Measurements from ENCODE around the gene EVL.

Gene EVL

GRCh38 chr14:100111931-100112704, 46.9 kb downstream of the EVL start:
- no peak overlapping the region for H3K27ac ChIP-seq (ENCODE audit: low read depth, low read length, severe bottlenecking)
- no peaks in the 10 kb centered on the region for H3K9me3 ChIP-seq (ENCODE audit: control insufficient read depth, low read length)
- H3K36me3 ChIP-seq (ENCODE audit: control insufficient read depth, insufficient read depth, low read length): peaks cover 4% of the 10 kb centered on the region
- 90 to 94% methylated on average over 7 to 9 of the region's 11 CpGs for WGBS, 2 experiments (ENCODE audit: insufficient coverage in 2 of 2)
- no peak overlapping the region for H3K4me3 ChIP-seq (ENCODE audit: extremely low read depth, insufficient read depth, low read length, poor library complexity, severe bottlenecking)
- H3K4me1 ChIP-seq (ENCODE audit: control insufficient read depth, insufficient read depth, low read length, poor library complexity, severe bottlenecking): peaks cover 5% of the 10 kb centered on the region

- Histone ChIP-seq H3K4me1 (ENCODE audit: control insufficient read depth, insufficient read depth, low read length, poor library complexity, severe bottlenecking) (peaks cover 2% of the 10 kb centered on the region), H3K4me3 (ENCODE audit: extremely low read depth, insufficient read depth, low read length, poor library complexity, severe bottlenecking) (no peak overlapping the region), H3K9me3 (ENCODE audit: control insufficient read depth, low read length) (no peaks in the 10 kb centered on the region), H3K27ac (ENCODE audit: low read depth, low read length, severe bottlenecking) (no peak overlapping the region), H3K36me3 (ENCODE audit: control insufficient read depth, insufficient read depth, low read length) (peaks cover 3% of the 10 kb centered on the region)
- WGBS, 2 experiments (ENCODE audit: insufficient coverage in 2 of 2): 92 to 95% methylated on average over 10 to 13 of the region's 13 CpGs
Measured at GRCh38 chr14:100114109-100114765, 49.0 kb downstream of the EVL start.

- H3K4me1 ChIP-seq (ENCODE audit: control insufficient read depth, insufficient read depth, low read length, poor library complexity, severe bottlenecking): peaks cover 2% of the 10 kb centered on the region
- 95 to 100% methylated on average over 5 to 6 of the region's 6 CpGs for WGBS, 2 experiments (ENCODE audit: insufficient coverage in 2 of 2)
Measured at GRCh38 chr14:100115236-100115635, 50.0 kb downstream of the EVL start.

DNA sequence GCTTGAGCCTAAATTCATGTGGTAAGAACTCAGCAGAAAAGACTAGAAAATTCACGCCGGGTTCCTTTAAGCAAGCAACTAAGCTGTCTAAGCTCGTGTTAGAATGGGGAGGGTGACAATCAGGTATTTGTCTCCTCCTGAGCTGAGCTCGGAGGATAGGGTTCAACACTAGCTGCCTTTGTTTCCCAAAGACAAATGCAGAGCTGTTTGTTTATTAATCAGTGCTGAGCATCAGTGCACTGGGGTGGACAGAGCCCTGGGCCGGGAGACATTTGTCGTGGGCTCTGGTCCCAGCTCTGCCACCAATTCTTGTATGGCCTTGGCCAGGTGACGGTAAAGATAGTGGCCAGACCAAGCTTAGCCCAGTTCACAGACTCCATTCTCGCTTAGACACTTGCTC, 50.5 kb downstream of the EVL start:
- WGBS, 2 experiments (ENCODE audit: insufficient coverage in 2 of 2): 91 to 96% methylated on average over 7 to 8 of the region's 8 CpGs
- Histone ChIP-seq H3K4me3 (ENCODE audit: extremely low read depth, insufficient read depth, low read length, poor library complexity, severe bottlenecking) (no peak overlapping the region), H3K27ac (ENCODE audit: low read depth, low read length, severe bottlenecking) (no peak overlapping the region), H3K4me1 (ENCODE audit: control insufficient read depth, insufficient read depth, low read length, poor library complexity, severe bottlenecking) (peaks cover 2% of the 10 kb centered on the region), H3K36me3 (ENCODE audit: control insufficient read depth, insufficient read depth, low read length) (no peaks in the 10 kb centered on the region), H3K9me3 (ENCODE audit: control insufficient read depth, low read length) (no peaks in the 10 kb centered on the region)

More at GRCh38 chr14:100115236-100115635, 50.0 kb downstream of the EVL start:
- Histone ChIP-seq H3K4me3 (ENCODE audit: extremely low read depth, insufficient read depth, low read length, poor library complexity, severe bottlenecking) (no peak overlapping the region), H3K9me3 (ENCODE audit: control insufficient read depth, low read length) (no peaks in the 10 kb centered on the region), H3K36me3 (ENCODE audit: control insufficient read depth, insufficient read depth, low read length) (no peaks in the 10 kb centered on the region), H3K27ac (ENCODE audit: low read depth, low read length, severe bottlenecking) (no peak overlapping the region)

- WGBS, 2 experiments (ENCODE audit: insufficient coverage in 2 of 2): 85 to 100% methylated on average over 2 to 3 of the region's 3 CpGs
- Histone ChIP-seq H3K36me3 (ENCODE audit: control insufficient read depth, insufficient read depth, low read length) (no peaks in the 10 kb centered on the region), H3K4me1 (ENCODE audit: control insufficient read depth, insufficient read depth, low read length, poor library complexity, severe bottlenecking) (peaks cover 2% of the 10 kb centered on the region), H3K9me3 (ENCODE audit: control insufficient read depth, low read length) (no peaks in the 10 kb centered on the region), H3K4me3 (ENCODE audit: extremely low read depth, insufficient read depth, low read length, poor library complexity, severe bottlenecking) (no peak overlapping the region), H3K27ac (ENCODE audit: low read depth, low read length, severe bottlenecking) (no peak overlapping the region)
Measured at GRCh38 chr14:100116134-100116533, 50.9 kb downstream of the EVL start.

GRCh38 chr14:100117026-100117425, 51.8 kb downstream of the EVL start:
- Histone ChIP-seq H3K9me3 (ENCODE audit: control insufficient read depth, low read length) (no peaks in the 10 kb centered on the region), H3K36me3 (ENCODE audit: control insufficient read depth, insufficient read depth, low read length) (no peaks in the 10 kb centered on the region), H3K4me1 (ENCODE audit: control insufficient read depth, insufficient read depth, low read length, poor library complexity, severe bottlenecking) (peaks cover 2% of the 10 kb centered on the region), H3K27ac (ENCODE audit: low read depth, low read length, severe bottlenecking) (no peak overlapping the region), H3K4me3 (ENCODE audit: extremely low read depth, insufficient read depth, low read length, poor library complexity, severe bottlenecking) (no peak overlapping the region)
- WGBS, 2 experiments (ENCODE audit: insufficient coverage in 2 of 2): 90 to 91% methylated on average over 7 to 10 of the region's 10 CpGs

- H3K27ac ChIP-seq (ENCODE audit: low read depth, low read length, severe bottlenecking): no peak overlapping the region
- no peaks in the 10 kb centered on the region for H3K36me3 ChIP-seq (ENCODE audit: control insufficient read depth, insufficient read depth, low read length)
- peaks cover under 1% of the 10 kb centered on the region for H3K4me1 ChIP-seq (ENCODE audit: control insufficient read depth, insufficient read depth, low read length, poor library complexity, severe bottlenecking)
- no peak overlapping the region for H3K4me3 ChIP-seq (ENCODE audit: extremely low read depth, insufficient read depth, low read length, poor library complexity, severe bottlenecking)
- no peaks in the 10 kb centered on the region for H3K9me3 ChIP-seq (ENCODE audit: control insufficient read depth, low read length)
- WGBS, 2 experiments (ENCODE audit: insufficient coverage in 2 of 2): 92 to 98% methylated on average over 7 of the region's 14 CpGs
Measured at GRCh38 chr14:100117633-100118395, 52.6 kb downstream of the EVL start.

DNA sequence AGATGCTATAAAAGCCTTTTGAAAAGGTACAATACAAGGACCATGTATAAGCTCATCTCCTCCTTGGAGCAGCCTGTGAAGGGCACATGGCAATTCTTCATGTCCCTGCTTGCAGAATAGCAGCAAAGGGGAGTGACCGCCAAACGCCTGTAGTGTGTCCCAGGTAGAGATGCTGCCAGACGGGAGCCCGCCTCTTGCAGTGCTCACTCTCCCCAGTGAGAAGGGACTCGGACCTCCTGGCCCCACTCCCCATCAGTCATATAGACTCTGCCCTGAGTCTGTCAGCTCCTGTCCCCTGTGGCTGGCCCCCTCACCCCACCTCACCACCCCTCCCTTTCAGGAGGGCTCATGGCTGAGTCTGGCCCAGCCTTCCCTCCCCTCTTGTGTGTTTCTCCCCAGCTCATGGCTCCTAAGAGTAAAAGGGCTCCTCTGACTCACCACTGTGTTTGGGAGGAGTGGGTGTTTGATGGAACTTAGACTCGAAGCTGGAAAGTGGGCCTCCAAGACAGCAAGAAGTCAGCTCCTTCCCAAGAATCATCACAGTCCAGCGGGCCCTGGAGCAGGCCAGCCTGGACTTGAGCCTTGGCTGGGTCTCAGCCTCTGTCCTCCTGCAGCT, 53.3 kb downstream of the EVL start:
- H3K4me3 ChIP-seq (ENCODE audit: extremely low read depth, insufficient read depth, low read length, poor library complexity, severe bottlenecking): no peak overlapping the region
- 87 to 96% methylated on average over 5 to 7 of the region's 7 CpGs for WGBS, 2 experiments (ENCODE audit: insufficient coverage in 2 of 2)
- H3K27ac ChIP-seq (ENCODE audit: low read depth, low read length, severe bottlenecking): no peak overlapping the region
- H3K4me1 ChIP-seq (ENCODE audit: control insufficient read depth, insufficient read depth, low read length, poor library complexity, severe bottlenecking): no peaks in the 10 kb centered on the region
- no peaks in the 10 kb centered on the region for H3K9me3 ChIP-seq (ENCODE audit: control insufficient read depth, low read length)
- H3K36me3 ChIP-seq (ENCODE audit: control insufficient read depth, insufficient read depth, low read length): no peaks in the 10 kb centered on the region

GRCh38 chr14:100119251-100119650, 54.0 kb downstream of the EVL start:
- Histone ChIP-seq H3K27ac (ENCODE audit: low read depth, low read length, severe bottlenecking) (no peak overlapping the region), H3K4me1 (ENCODE audit: control insufficient read depth, insufficient read depth, low read length, poor library complexity, severe bottlenecking) (no peaks in the 10 kb centered on the region), H3K9me3 (ENCODE audit: control insufficient read depth, low read length) (no peaks in the 10 kb centered on the region), H3K36me3 (ENCODE audit: control insufficient read depth, insufficient read depth, low read length) (peaks cover 5% of the 10 kb centered on the region), H3K4me3 (ENCODE audit: extremely low read depth, insufficient read depth, low read length, poor library complexity, severe bottlenecking) (no peak overlapping the region)
- WGBS, 2 experiments (ENCODE audit: insufficient coverage in 2 of 2): 97 to 99% methylated on average over 7 to 8 of the region's 8 CpGs

DNA sequence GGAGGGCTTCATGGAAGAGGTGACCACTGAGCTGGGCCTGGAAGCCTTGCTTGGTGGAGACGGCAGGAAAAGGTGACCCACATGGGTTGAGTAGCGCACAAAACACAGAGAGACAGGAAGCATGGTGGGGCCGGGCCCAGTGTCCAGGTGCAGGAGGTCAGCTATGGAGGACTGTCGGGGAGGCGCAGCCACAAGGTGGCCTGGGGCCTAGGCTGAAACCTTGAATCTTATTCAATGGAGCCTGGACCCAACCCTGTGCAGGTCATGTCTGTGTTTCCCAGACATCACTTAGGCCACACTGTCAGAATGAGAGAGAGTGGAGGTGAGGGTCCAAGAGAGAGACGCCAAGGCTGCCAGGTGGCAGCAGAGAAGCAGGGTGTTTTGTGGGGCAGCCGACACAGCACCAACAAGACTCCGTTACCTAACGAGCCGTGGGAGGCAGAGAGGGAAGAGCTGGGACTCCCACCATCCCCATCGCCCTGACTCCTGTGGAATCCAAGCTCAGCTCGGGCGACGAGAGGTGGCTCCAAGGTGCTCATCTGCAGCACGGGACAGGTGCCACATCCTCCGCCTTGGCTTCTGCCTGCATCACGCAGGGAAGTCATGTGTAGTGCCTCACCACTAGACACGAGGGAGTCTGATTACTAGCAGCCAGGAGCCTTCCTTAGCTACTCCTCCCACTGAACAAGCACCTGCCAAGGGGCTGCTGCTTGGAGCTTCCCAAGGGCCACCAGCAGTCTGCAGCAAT, 55.5 kb downstream of the EVL start:
- peaks cover 12% of the 10 kb centered on the region for H3K36me3 ChIP-seq (ENCODE audit: control insufficient read depth, insufficient read depth, low read length)
- 93 to 94% methylated on average over 17 to 18 of the region's 18 CpGs for WGBS, 2 experiments (ENCODE audit: insufficient coverage in 2 of 2)
- no peak overlapping the region for H3K4me3 ChIP-seq (ENCODE audit: extremely low read depth, insufficient read depth, low read length, poor library complexity, severe bottlenecking)
- no peaks in the 10 kb centered on the region for H3K9me3 ChIP-seq (ENCODE audit: control insufficient read depth, low read length)
- H3K27ac ChIP-seq (ENCODE audit: low read depth, low read length, severe bottlenecking): no peak overlapping the region
- no peaks in the 10 kb centered on the region for H3K4me1 ChIP-seq (ENCODE audit: control insufficient read depth, insufficient read depth, low read length, poor library complexity, severe bottlenecking)

Measured in mesodermal cell (in vitro differentiated cells).